ENCODE data around the gene FOXF1.

FOXF1 gene

DNA sequence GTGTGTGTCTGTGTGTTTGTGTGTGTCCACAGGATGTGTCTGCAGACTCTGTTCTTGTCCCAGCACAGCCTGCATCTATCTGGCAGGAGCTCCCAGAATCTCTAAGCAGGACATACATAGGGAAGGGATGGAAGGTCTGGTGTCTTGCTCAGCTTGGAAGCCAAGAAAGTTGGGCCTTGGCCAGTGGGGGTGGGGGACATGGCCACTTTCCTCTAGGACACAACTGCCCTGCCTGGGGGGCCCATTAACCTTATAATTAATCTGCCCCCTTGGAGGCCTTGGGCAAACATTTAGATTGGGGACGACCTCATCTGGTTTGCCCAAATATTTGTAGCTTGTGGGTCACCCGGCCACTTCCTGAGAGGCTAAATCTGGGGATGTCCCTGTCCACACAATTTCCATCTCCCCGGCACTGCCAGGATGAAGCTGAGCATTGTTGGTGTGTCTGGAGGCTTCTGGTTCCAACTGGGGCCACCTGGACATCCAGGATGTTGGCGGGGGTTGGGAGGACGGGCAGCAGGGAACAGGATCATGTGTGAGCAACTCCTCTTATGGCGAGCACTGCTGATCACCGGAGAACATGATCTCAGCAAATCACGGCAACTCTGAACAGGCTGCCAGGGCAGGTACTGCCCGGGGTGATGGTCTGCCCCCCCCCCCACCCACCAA, 17.2 kb upstream of the FOXF1 start:
- Histone ChIP-seq H3K4me1 (ENCODE audit: control insufficient read depth, insufficient read depth, low read length, poor library complexity, severe bottlenecking) (peaks cover 37% of the 10 kb centered on the region), H3K36me3 (ENCODE audit: control insufficient read depth, insufficient read depth, low read length) (peaks cover 10% of the 10 kb centered on the region), H3K27ac (ENCODE audit: low read depth, low read length, severe bottlenecking) (no peak overlapping the region)

DNA sequence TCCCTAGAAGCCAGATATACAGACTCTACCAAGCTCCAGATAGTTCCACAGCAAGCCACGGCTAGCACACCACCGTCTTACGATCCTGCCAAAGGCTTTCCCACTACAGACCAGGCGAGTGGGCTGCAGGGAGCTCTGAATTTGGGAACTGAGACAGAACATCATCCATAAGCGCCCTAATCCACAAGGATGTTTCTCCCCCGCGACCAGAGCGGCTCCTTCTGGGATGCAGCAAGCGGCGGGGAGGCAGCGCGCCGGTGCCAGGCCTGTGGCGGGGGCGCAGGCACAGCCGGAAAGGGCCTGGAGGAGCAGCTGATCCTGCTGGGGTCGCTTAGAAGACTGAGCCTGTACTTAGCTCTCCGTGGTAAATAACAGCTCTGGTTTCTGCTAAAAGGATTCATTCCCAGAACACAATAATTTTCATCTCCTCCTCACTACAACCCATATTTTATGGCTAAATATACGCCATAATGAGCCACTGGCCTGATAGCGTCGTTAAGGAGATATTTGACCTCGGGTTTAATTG, 16.2 kb upstream of the FOXF1 start:
- WGBS, 2 experiments (ENCODE audit: insufficient coverage in 2 of 2): 10 to 14% methylated on average over 16 to 20 of the region's 22 CpGs
- no peaks in the 10 kb centered on the region for H3K9me3 ChIP-seq (ENCODE audit: control insufficient read depth, low read length)
- H3K36me3 ChIP-seq (ENCODE audit: control insufficient read depth, insufficient read depth, low read length): peaks cover 9% of the 10 kb centered on the region
- H3K27ac ChIP-seq (ENCODE audit: low read depth, low read length, severe bottlenecking): no peak overlapping the region
- H3K4me3 ChIP-seq (ENCODE audit: extremely low read depth, insufficient read depth, low read length, poor library complexity, severe bottlenecking): no peak overlapping the region
- H3K4me1 ChIP-seq (ENCODE audit: control insufficient read depth, insufficient read depth, low read length, poor library complexity, severe bottlenecking): peaks cover 47% of the 10 kb centered on the region

More for the DNA sequence above, 17.2 kb upstream of the FOXF1 start:
- Histone ChIP-seq H3K9me3 (ENCODE audit: control insufficient read depth, low read length) (no peaks in the 10 kb centered on the region), H3K4me3 (ENCODE audit: extremely low read depth, insufficient read depth, low read length, poor library complexity, severe bottlenecking) (no peak overlapping the region)
- WGBS, 2 experiments (ENCODE audit: insufficient coverage in 2 of 2): 56 to 81% methylated on average over 4 to 7 of the region's 9 CpGs

DNA sequence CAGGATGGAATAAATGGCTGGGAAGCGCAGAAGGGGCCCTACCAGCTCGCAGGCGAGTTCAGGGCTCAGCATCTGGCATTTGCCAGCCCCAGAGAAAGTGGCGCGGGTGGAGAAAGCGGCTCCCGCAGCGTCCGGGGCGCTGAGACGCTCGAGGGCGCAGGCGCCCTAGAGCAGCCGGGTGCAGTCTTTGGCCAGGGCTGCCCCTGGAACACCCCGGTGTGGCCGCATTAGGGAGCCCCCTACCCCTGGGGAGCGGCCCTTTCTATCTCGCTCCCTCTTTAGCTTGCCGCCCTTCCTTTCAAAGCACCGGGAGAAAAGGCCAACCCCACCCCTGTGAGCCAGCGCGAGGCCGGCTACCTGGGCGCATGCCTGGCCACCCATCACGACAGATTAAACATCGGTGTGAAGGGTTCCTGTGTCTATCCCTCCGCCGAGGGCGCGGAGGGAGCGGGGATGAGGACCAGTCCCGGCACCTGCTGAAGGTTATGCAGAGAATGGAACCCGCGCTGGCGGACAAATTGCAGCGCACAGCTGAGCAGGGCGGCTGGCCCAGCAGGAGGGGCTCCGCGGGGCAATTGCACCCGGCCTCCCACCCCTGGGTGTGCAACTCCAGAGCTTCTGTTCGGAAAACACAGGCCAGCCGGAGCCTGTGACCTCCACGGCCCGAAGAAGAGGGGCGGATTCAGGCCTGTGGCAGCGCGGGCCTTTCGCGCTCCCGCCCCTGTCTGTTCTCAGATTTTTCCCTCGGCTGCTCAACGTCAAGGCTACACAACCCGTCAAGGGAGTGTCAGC, 15.6 kb upstream of the FOXF1 start:
- H3K4me3 ChIP-seq (ENCODE audit: extremely low read depth, insufficient read depth, low read length, poor library complexity, severe bottlenecking): no peak overlapping the region
- no peaks in the 10 kb centered on the region for H3K9me3 ChIP-seq (ENCODE audit: control insufficient read depth, low read length)
- no peak overlapping the region for H3K27ac ChIP-seq (ENCODE audit: low read depth, low read length, severe bottlenecking)
- WGBS, 2 experiments (ENCODE audit: insufficient coverage in 2 of 2): 5 to 8% methylated on average over 46 to 54 of the region's 54 CpGs
- H3K4me1 ChIP-seq (ENCODE audit: control insufficient read depth, insufficient read depth, low read length, poor library complexity, severe bottlenecking): peaks cover 51% of the 10 kb centered on the region
- peaks cover 2% of the 10 kb centered on the region for H3K36me3 ChIP-seq (ENCODE audit: control insufficient read depth, insufficient read depth, low read length)

DNA sequence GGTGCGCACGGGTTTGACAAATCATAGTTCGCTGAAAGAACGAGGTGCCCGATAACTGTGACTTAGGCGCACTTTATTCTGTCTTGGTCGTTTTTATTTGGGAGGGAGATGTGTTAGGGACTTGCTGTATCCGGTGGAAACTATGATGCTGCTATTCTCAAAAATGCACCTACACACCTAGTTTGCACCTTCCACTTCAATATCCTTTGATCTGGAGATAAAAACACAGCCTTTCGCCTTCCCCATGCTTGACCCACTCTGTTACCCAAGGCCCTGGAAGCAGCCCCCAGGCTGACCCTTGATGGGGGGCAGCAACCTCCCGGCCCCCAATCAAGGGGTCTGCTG, 15.0 kb upstream of the FOXF1 start:
- no peaks in the 10 kb centered on the region for H3K9me3 ChIP-seq (ENCODE audit: control insufficient read depth, low read length)
- 0 to 7% methylated on average over 2 to 6 of the region's 10 CpGs for WGBS, 2 experiments (ENCODE audit: insufficient coverage in 2 of 2)
- H3K4me3 ChIP-seq (ENCODE audit: extremely low read depth, insufficient read depth, low read length, poor library complexity, severe bottlenecking): no peak overlapping the region
- peaks cover 51% of the 10 kb centered on the region for H3K4me1 ChIP-seq (ENCODE audit: control insufficient read depth, insufficient read depth, low read length, poor library complexity, severe bottlenecking)
- no peaks in the 10 kb centered on the region for H3K36me3 ChIP-seq (ENCODE audit: control insufficient read depth, insufficient read depth, low read length)
- no peak overlapping the region for H3K27ac ChIP-seq (ENCODE audit: low read depth, low read length, severe bottlenecking)

DNA sequence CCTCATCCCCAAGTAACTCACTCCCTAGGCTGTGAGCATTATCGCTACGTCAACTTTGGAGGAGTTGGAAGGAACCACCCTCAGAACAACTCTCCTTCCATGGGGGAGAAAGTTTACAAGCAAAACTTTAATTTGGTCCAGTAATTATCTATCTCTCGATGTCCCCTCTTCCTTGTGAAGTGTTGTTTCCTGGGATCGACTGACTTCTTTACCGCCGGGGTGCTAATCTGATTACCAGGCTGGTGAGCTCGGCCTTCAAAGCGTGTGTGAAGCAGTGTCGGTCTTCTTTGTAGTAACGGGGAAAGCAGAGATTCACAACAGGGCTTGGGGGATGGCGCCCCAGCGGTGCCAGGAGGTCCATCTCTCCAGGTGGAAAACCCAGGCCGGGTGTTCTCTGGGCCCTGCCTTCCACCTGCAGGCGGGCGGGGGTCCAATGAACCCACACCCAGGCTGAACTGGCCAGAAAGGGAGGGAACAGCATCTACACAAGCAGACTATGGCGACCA, 14.5 kb upstream of the FOXF1 start:
- Histone ChIP-seq H3K36me3 (ENCODE audit: control insufficient read depth, insufficient read depth, low read length) (no peaks in the 10 kb centered on the region), H3K9me3 (ENCODE audit: control insufficient read depth, low read length) (no peaks in the 10 kb centered on the region), H3K4me1 (ENCODE audit: control insufficient read depth, insufficient read depth, low read length, poor library complexity, severe bottlenecking) (peaks cover 51% of the 10 kb centered on the region), H3K27ac (ENCODE audit: low read depth, low read length, severe bottlenecking) (no peak overlapping the region), H3K4me3 (ENCODE audit: extremely low read depth, insufficient read depth, low read length, poor library complexity, severe bottlenecking) (no peak overlapping the region)
- WGBS, 2 experiments (ENCODE audit: insufficient coverage in 2 of 2): 2 to 3% methylated on average over 13 of the region's 16 CpGs

DNA sequence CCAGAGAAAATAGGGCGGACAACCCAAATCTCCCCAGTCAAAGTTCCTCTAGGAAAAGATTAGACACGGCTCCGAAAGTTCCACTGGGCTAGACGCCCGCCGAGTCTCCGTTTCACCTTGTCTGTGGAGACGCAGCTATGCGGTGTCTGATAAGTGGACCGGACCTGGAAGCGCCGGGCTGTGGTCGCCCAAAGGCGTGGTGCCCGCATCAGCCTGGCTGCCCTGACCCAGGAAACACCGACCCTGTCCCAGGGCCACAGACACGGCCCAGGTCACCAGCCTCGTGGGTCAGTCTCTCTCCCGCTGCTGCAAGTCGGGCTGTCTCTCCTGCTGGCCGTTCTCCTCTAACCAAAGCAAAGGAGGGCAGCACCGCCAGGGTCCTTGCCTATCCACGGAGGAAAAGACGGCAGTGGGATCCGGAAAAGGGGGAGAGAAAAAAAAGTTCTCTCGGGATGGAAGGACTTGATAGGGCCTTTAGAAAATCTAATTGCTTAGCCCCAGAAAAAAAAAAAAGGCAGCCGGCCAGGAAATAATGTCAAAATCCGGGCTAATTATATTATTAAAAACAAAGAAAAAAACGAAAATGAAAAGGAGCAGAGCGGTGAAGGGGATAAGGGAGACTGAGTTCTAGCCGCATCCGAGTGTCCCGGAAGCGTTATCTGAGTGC, 13.9 kb upstream of the FOXF1 start:
- Histone ChIP-seq H3K4me1 (ENCODE audit: control insufficient read depth, insufficient read depth, low read length, poor library complexity, severe bottlenecking) (peaks cover 46% of the 10 kb centered on the region), H3K9me3 (ENCODE audit: control insufficient read depth, low read length) (no peaks in the 10 kb centered on the region), H3K27ac (ENCODE audit: low read depth, low read length, severe bottlenecking) (no peak overlapping the region), H3K4me3 (ENCODE audit: extremely low read depth, insufficient read depth, low read length, poor library complexity, severe bottlenecking) (peak overlapping the region; percentile 24), H3K36me3 (ENCODE audit: control insufficient read depth, insufficient read depth, low read length) (no peaks in the 10 kb centered on the region)
- WGBS, 2 experiments (ENCODE audit: insufficient coverage in 2 of 2): 9 to 12% methylated on average over 23 to 27 of the region's 34 CpGs

DNA sequence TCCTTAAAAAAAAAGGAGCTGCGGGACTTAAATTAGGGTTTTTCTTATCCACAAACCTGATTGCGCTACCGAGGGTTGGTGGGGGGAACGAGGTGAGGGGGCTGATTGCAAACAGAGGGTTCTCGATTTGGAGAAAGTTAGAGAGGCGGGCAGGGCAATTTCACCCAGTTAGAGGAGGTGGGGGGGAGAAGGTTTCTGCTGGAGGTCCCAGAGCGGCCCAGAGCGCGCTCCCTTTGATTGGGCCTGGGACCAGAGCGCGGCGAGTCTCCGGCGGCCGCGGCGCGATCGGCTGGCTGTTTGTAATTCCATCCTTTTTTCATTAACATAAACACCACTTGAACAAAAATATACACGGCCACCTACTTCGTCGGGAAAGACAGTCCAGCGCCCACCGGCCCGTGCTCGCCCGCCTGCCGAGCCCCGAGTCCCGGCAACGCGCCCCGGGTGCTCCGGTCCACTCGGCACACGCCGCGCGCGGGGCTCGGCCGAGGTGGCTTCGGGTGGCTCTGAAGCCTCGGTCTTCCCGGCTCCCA, 13.3 kb upstream of the FOXF1 start:
- H3K4me1 ChIP-seq (ENCODE audit: control insufficient read depth, insufficient read depth, low read length, poor library complexity, severe bottlenecking): peaks cover 40% of the 10 kb centered on the region
- no peak overlapping the region for H3K27ac ChIP-seq (ENCODE audit: low read depth, low read length, severe bottlenecking)
- 0 to 1% methylated on average over 28 to 36 of the region's 45 CpGs for WGBS, 2 experiments (ENCODE audit: insufficient coverage in 2 of 2)
- H3K36me3 ChIP-seq (ENCODE audit: control insufficient read depth, insufficient read depth, low read length): no peaks in the 10 kb centered on the region
- no peaks in the 10 kb centered on the region for H3K9me3 ChIP-seq (ENCODE audit: control insufficient read depth, low read length)
- peak overlapping the region; percentile 24 for H3K4me3 ChIP-seq (ENCODE audit: extremely low read depth, insufficient read depth, low read length, poor library complexity, severe bottlenecking)

DNA sequence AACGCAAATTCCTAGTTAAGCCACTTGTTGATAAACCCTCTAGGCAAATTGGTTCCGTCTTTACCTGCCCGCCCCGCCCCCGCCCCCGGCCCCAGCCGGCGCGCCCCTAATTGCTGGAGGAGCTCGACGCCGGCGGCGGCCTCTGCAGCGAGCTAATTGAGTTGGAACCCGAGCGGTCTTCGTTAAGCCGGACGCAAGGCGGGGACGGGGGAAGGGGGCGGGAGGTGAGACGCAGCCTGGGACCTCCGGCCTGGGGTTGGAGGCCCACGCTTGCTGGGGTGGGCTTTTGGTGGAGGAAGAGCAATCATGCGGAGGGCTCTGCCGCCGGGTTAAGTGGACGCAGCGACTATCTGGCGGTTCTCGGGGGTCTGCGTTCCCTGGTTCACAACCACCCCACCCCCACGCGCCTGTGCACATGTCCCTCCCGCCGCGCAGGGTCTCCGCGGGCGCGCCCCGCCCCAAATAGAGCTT, 12.7 kb upstream of the FOXF1 start:
- 0 to 2% methylated on average over 22 to 32 of the region's 44 CpGs for WGBS, 2 experiments (ENCODE audit: insufficient coverage in 2 of 2)
- Histone ChIP-seq H3K4me1 (ENCODE audit: control insufficient read depth, insufficient read depth, low read length, poor library complexity, severe bottlenecking) (peaks cover 41% of the 10 kb centered on the region), H3K36me3 (ENCODE audit: control insufficient read depth, insufficient read depth, low read length) (no peaks in the 10 kb centered on the region), H3K4me3 (ENCODE audit: extremely low read depth, insufficient read depth, low read length, poor library complexity, severe bottlenecking) (peak overlapping the region; percentile 24), H3K9me3 (ENCODE audit: control insufficient read depth, low read length) (no peaks in the 10 kb centered on the region), H3K27ac (ENCODE audit: low read depth, low read length, severe bottlenecking) (no peak overlapping the region)

DNA sequence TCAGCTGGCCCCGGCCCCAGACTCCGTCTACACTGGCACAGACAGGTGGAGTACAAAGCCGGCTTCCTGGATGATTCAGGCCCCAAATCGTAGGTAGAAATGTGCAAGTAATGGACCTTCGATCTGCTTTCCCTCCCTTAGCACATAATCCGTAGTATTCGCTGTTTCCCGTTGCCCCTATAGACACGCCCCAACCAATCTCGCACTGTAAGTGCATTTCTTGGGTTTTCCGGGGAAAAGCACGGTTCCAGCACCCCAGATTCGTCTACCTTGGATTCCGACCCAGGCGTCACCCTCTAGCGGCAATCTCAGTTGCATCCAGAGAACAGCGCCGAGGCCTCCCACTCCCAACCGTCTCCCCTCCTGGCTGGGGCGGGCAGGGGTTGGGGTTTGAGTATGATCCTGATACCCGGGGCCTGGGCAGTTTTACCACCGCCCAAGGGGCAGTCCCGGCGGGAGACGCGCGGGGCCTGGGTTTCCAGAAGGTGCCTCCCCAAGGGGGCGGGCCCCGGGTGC, 12.1 kb upstream of the FOXF1 start:
- no peak overlapping the region for H3K4me3 ChIP-seq (ENCODE audit: extremely low read depth, insufficient read depth, low read length, poor library complexity, severe bottlenecking)
- H3K27ac ChIP-seq (ENCODE audit: low read depth, low read length, severe bottlenecking): no peak overlapping the region
- WGBS, 2 experiments (ENCODE audit: insufficient coverage in 2 of 2): 2 to 4% methylated on average over 11 to 25 of the region's 29 CpGs
- peaks cover 42% of the 10 kb centered on the region for H3K4me1 ChIP-seq (ENCODE audit: control insufficient read depth, insufficient read depth, low read length, poor library complexity, severe bottlenecking)
- no peaks in the 10 kb centered on the region for H3K9me3 ChIP-seq (ENCODE audit: control insufficient read depth, low read length)
- H3K36me3 ChIP-seq (ENCODE audit: control insufficient read depth, insufficient read depth, low read length): no peaks in the 10 kb centered on the region
